ENCODE measurements around the gene CLIC4. TPM values are rescaled to one million over a fixed set of nuclear protein-coding genes. Genes with fewer than 3 reads are reported as not detected.

The CLIC4 gene
- total RNA-seq, 6 experiments from 2014 or later = 35.0 to 63.6 (median 44.3) TPM

GRCh38 chr1:24861821-24862727, 116.8 kb downstream of the CLIC4 start:
- DNase-seq (no peak), ATAC-seq (no peak)
- Histone ChIP-seq H3K27me3 (no peaks in the 10 kb centered on the region), H3K4me1 (no peaks in the 10 kb centered on the region), H3K36me3 (no peaks in the 10 kb centered on the region), H3K9me3 (no peaks in the 10 kb centered on the region), H3K4me3 (no peak overlapping the region), H3K27ac (no peak overlapping the region)
- TF ChIP-seq POLR2A (IDR thresholded peaks at IDR 0.05) (no peak), CTCF (IDR thresholded peaks at IDR 0.05) (no peak)
- intact Hi-C loops (cut with DNase I) = loop anchor here in 1 of 2 donors (10.0 kb wide), 1 partner anchor 183 kb away; no protein-coding TSS in a partner anchor
- WGBS (ENCODE audit: insufficient coverage, low coverage, low lambda C conversion rate, missing lambda C conversion rate) = 66% methylated on average over 16 of the region's 28 CpGs

- ATAC-seq = no peak
- no peaks in the 10 kb centered on the region for H3K27me3 ChIP-seq
- intact Hi-C loops (cut with DNase I) = loop anchor here in 1 of 2 donors (10.0 kb wide), 1 partner anchor 182 kb away; no protein-coding TSS in a partner anchor
- WGBS (ENCODE audit: insufficient coverage, low coverage, low lambda C conversion rate, missing lambda C conversion rate) = 92% methylated on average over 2 of the region's 12 CpGs
- no peak overlapping the region for H3K4me3 ChIP-seq
- no peak overlapping the region for H3K27ac ChIP-seq
- TF ChIP-seq CTCF (IDR thresholded peaks at IDR 0.05) (no peak), POLR2A (IDR thresholded peaks at IDR 0.05) (no peak)
- no peaks in the 10 kb centered on the region for H3K4me1 ChIP-seq
- H3K9me3 ChIP-seq = no peaks in the 10 kb centered on the region
- no peak for DNase-seq
- no peaks in the 10 kb centered on the region for H3K36me3 ChIP-seq
Measured at GRCh38 chr1:24862775-24863483, 117.7 kb downstream of the CLIC4 start.

GRCh38 chr1:24864370-24864777, 119.1 kb downstream of the CLIC4 start:
- intact Hi-C loops (cut with DNase I) = loop anchor here in 1 of 2 donors (10.0 kb wide), 1 partner anchor 180 kb away; no protein-coding TSS in a partner anchor
- ATAC-seq = no peak
- DNase-seq = no peak
- Histone ChIP-seq H3K36me3 (no peaks in the 10 kb centered on the region), H3K27me3 (no peaks in the 10 kb centered on the region), H3K4me3 (no peak overlapping the region), H3K9me3 (no peaks in the 10 kb centered on the region), H3K4me1 (no peaks in the 10 kb centered on the region), H3K27ac (no peak overlapping the region)
- 27% methylated on average over 8 of the region's 8 CpGs for WGBS (ENCODE audit: insufficient coverage, low coverage, low lambda C conversion rate, missing lambda C conversion rate)
- TF ChIP-seq CTCF (IDR thresholded peaks at IDR 0.05) (no peak), POLR2A (IDR thresholded peaks at IDR 0.05) (no peak)

GRCh38 chr1:24865168-24865567, 119.9 kb downstream of the CLIC4 start:
- intact Hi-C loops (cut with DNase I) = loop anchor here in 1 of 2 donors (10.0 kb wide), 1 partner anchor 180 kb away; no protein-coding TSS in a partner anchor
- TF ChIP-seq POLR2A (IDR thresholded peaks at IDR 0.05) (no peak), CTCF (IDR thresholded peaks at IDR 0.05) (no peak)
- Histone ChIP-seq H3K36me3 (no peaks in the 10 kb centered on the region), H3K27me3 (no peaks in the 10 kb centered on the region), H3K27ac (no peak overlapping the region), H3K9me3 (no peaks in the 10 kb centered on the region), H3K4me1 (no peaks in the 10 kb centered on the region), H3K4me3 (no peak overlapping the region)
- WGBS (ENCODE audit: insufficient coverage, low coverage, low lambda C conversion rate, missing lambda C conversion rate) = 80% methylated on average over 6 of the region's 7 CpGs
- DNase-seq (no peak), ATAC-seq (no peak)
